Activated T-cell treated with anti-CD3 and anti-CD28 coated beads, Interleukin-2, amount 50 U/mL, for 4 hours (primary cell): ENCODE measurements around the gene EPHB1. TPM values are rescaled to one million over a fixed set of nuclear protein-coding genes. Genes with fewer than 3 reads are reported as not detected.
"Not testable (repeated sequence)": the region's sequence is repeated elsewhere in the genome, so short reads cannot be mapped to it uniquely, and the experiment has no call there.

Source experiments
- ATAC-seq, 2 donors: fragments of 200-7000 bp; cut with Tn5 transposase; one replicate each; pipeline ENCODE4 v1.10.0; 2021
- DNase-seq: peaks from one replicate; pipeline ENCODE4 v3.0.0-alpha.2; 2020
- H3K27me3 Mint-ChIP-seq: one replicate; pipeline ENCODE4 v1.8.0; 2021; ENCODE audit warnings: low read depth, mixed read lengths
- H3K36me3 Mint-ChIP-seq: one replicate; pipeline ENCODE4 v1.8.0; 2022; ENCODE audit warnings: mixed read lengths; ENCODE audit not compliant: insufficient read depth
- H3K4me1 Mint-ChIP-seq: one replicate; pipeline ENCODE4 v1.8.0; 2021; ENCODE audit warnings: low read depth, mixed read lengths
- H3K4me3 Mint-ChIP-seq: one replicate; pipeline ENCODE4 v1.8.0; 2021; ENCODE audit warnings: mild to moderate bottlenecking, moderate library complexity, mixed read lengths
- H3K9me3 Mint-ChIP-seq: one replicate; pipeline ENCODE4 v1.8.0; 2021; ENCODE audit warnings: mixed read lengths
- total RNA-seq, 3 donors: library from RNA; stranded (reverse); gene quantifications; one replicate each; pipeline ENCODE4 v1.2.1, GENCODE V29; 2021

EPHB1 gene
- total RNA-seq, 3 donors from 2014 or later, result 0.50 to 0.71 (median 0.68) TPM

DNA sequence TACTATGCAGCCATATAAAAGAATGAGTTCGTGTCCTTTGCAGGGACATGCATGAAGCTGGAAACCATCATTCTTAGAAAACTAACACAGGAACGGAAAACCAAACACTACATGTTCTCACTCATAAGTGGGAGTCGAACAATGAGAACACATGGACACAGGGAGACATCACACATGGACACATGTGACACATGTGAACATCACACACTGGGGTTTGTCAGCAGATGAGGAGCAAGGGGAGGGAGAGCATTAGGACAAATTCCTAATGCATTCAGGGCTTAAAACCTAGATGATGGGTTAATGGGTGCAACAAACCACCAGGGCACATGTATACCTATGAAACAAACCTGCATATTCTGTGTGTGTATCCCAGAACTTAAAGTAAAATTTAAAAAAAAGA is 408.0 kb downstream of the EPHB1 start:
- ATAC-seq (no peak), DNase-seq (no peak)
- no peaks in the 10 kb centered on the region for H3K4me1 Mint-ChIP-seq
- H3K9me3 Mint-ChIP-seq, result no peaks in the 10 kb centered on the region
- peaks cover 3% of the 10 kb centered on the region for H3K27me3 Mint-ChIP-seq
- H3K36me3 Mint-ChIP-seq, result no peaks in the 10 kb centered on the region
- no peak overlapping the region for H3K4me3 Mint-ChIP-seq

DNA sequence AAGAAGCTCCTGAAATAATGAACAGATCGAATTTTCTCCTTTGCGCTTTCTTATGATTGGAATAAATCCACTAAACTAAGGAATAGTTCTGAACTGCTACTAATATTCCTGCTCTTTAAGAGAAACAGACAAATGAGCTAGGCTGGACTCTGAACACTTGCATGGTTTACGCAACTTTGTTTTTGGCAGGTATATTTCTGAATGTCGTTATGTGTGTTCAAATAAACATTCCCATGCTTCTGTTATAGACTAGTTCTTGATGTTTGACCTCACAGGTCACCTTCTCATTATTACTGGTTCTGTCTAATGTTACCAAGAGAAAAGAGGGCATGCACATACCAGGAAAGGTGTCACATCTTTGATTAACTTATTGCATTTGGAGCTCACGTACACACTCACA is 418.2 kb downstream of the EPHB1 start:
- H3K9me3 Mint-ChIP-seq, result no peaks in the 10 kb centered on the region
- no peaks in the 10 kb centered on the region for H3K4me1 Mint-ChIP-seq
- H3K36me3 Mint-ChIP-seq, result no peaks in the 10 kb centered on the region
- ATAC-seq, result no peak
- no peak overlapping the region for H3K4me3 Mint-ChIP-seq
- no peak for DNase-seq
- H3K27me3 Mint-ChIP-seq, result no peaks in the 10 kb centered on the region

DNA sequence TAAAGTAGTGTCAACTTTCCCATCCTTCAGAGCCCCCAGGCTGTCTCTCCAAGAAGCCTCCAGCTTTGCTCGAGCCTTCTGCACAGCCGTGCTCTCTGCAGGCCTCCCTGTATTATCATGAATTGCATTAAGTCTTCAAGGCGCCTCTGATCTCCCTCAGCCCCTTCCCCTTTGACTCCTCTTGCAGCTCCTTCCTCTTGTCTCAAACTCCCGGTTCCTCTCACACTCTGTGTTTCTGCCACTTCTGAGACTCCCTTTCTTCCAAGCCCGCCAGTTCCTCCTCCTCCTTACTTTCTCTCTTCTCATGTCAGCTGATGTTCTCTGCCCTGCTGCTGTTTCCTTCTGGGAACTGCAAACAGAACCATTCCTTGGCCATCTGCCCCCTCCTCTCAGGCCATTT is 418.8 kb downstream of the EPHB1 start:
- ATAC-seq, result no peak
- no peak for DNase-seq
- Mint-ChIP-seq H3K4me3 (no peak overlapping the region), H3K36me3 (no peaks in the 10 kb centered on the region), H3K4me1 (no peaks in the 10 kb centered on the region), H3K9me3 (no peaks in the 10 kb centered on the region), H3K27me3 (no peaks in the 10 kb centered on the region)

GRCh38 chr3:135214400-135214799 is 419.3 kb downstream of the EPHB1 start:
- Mint-ChIP-seq H3K4me1 (no peaks in the 10 kb centered on the region), H3K27me3 (no peaks in the 10 kb centered on the region), H3K9me3 (no peaks in the 10 kb centered on the region), H3K4me3 (no peak overlapping the region), H3K36me3 (no peaks in the 10 kb centered on the region)
- no peak for ATAC-seq
- no peak for DNase-seq

DNA sequence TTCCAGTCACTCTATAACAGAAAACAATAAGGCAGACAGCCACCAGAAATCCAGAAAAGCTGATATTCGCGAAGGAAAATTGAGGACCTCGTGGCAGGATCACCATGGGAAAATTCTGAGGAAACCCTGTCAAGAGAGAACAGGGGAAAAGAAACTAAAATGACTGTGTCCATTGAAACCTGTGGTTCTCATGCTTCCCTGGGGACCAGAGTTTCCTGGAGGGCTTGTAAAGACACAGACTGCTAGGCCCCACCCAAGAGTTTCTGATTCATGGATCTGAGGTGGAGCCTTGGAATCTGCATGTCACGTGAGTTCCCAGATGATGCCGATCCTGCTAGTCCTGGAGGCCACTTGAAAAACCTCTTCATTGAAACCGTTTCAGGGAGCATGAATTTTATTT is 420.5 kb downstream of the EPHB1 start:
- DNase-seq (no peak), ATAC-seq (no peak)
- Mint-ChIP-seq H3K9me3 (no peaks in the 10 kb centered on the region), H3K4me3 (no peak overlapping the region), H3K36me3 (no peaks in the 10 kb centered on the region), H3K27me3 (no peaks in the 10 kb centered on the region), H3K4me1 (no peaks in the 10 kb centered on the region)

- no peaks in the 10 kb centered on the region for H3K27me3 Mint-ChIP-seq
- H3K4me3 Mint-ChIP-seq, result no peak overlapping the region
- no peak for DNase-seq
- H3K9me3 Mint-ChIP-seq, result no peaks in the 10 kb centered on the region
- no peak for ATAC-seq
- no peaks in the 10 kb centered on the region for H3K36me3 Mint-ChIP-seq
- H3K4me1 Mint-ChIP-seq, result no peaks in the 10 kb centered on the region
These were observed 421.6 kb downstream of the EPHB1 start for GRCh38 chr3:135216659-135217058.

DNA sequence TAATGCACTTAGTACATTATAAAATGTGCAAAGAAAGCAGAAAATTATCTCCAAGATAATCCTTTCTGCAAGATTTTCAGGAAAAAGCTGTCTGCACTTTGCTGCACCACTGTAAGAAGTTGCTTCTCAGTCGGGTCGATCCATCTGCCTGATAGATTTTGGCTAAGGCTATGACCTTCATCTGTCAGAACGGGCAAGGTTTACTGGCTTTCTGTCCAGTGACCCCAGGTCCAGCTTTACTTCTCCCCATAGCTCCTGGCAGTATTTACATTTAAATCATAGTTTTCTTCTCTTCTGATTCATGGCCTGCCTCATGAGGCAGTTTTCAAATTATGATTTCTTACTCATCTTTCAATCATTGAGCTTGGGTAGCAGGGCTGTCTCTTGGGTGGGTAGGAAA is 422.7 kb downstream of the EPHB1 start:
- Mint-ChIP-seq H3K9me3 (no peaks in the 10 kb centered on the region), H3K4me3 (no peak overlapping the region), H3K36me3 (no peaks in the 10 kb centered on the region), H3K27me3 (no peaks in the 10 kb centered on the region), H3K4me1 (no peaks in the 10 kb centered on the region)
- DNase-seq (no peak), ATAC-seq (no peak)

- no peaks in the 10 kb centered on the region for H3K36me3 Mint-ChIP-seq
- no peak for DNase-seq
- ATAC-seq, result no peak
- no peaks in the 10 kb centered on the region for H3K4me1 Mint-ChIP-seq
- H3K9me3 Mint-ChIP-seq, result no peaks in the 10 kb centered on the region
- H3K4me3 Mint-ChIP-seq, result no peak overlapping the region
- no peaks in the 10 kb centered on the region for H3K27me3 Mint-ChIP-seq
These were observed 423.2 kb downstream of the EPHB1 start for GRCh38 chr3:135218304-135218703.

DNA sequence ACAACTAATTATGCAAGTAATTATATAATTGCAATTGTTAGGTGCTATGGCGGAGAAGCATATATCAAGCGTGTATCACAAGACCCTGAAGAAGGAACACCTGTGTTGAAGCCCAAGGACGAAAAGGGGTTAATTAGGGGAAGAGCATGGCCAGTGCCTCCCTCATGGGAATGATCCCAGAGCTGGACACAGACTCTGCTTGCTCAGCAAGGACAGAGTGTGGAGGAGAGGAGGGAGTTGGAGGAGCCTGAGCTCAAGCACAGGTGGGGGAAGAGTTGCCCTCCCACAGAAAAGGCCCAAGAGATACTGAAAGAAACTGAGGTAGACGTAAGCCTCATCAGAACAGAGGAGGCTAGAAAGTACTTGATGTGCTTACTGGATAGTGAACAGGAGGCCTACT is 423.7 kb downstream of the EPHB1 start:
- no peak for ATAC-seq
- no peaks in the 10 kb centered on the region for H3K9me3 Mint-ChIP-seq
- no peak overlapping the region for H3K4me3 Mint-ChIP-seq
- H3K27me3 Mint-ChIP-seq, result no peaks in the 10 kb centered on the region
- H3K36me3 Mint-ChIP-seq, result no peaks in the 10 kb centered on the region
- no peaks in the 10 kb centered on the region for H3K4me1 Mint-ChIP-seq
- DNase-seq, result no peak

DNA sequence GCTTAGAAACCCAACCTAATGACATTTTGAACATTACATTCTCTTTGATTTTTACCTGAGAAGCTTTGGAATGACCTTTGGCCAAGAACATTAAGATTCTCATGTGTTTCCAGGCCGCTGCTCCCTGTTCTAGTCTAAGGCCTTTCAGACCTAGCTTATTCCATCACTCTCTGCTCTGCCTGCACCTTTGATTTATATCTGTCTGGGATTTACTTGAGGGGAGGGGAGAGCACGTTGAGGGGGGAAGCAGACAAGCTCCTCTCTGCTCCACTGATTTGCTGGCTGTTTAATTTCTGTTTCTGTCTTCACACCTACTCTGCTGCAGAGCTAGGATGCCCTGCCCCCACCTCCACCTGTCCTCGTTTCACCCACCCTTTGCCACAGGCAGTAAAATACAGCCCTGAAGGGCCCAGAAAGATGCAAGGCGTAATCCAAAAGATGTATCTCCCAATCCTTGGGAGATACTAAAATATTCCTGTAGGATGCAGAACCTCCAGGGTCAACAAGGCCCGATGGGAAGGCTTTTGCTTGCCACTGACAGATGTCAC is 429.8 kb downstream of the EPHB1 start:
- DNase-seq (no peak), ATAC-seq (no peak)
- H3K36me3 Mint-ChIP-seq, result no peaks in the 10 kb centered on the region
- no peaks in the 10 kb centered on the region for H3K27me3 Mint-ChIP-seq
- H3K9me3 Mint-ChIP-seq, result no peaks in the 10 kb centered on the region
- H3K4me1 Mint-ChIP-seq, result no peaks in the 10 kb centered on the region
- no peak overlapping the region for H3K4me3 Mint-ChIP-seq

- no peak for ATAC-seq
These were observed 431.0 kb downstream of the EPHB1 start for GRCh38 chr3:135226057-135226456.

DNA sequence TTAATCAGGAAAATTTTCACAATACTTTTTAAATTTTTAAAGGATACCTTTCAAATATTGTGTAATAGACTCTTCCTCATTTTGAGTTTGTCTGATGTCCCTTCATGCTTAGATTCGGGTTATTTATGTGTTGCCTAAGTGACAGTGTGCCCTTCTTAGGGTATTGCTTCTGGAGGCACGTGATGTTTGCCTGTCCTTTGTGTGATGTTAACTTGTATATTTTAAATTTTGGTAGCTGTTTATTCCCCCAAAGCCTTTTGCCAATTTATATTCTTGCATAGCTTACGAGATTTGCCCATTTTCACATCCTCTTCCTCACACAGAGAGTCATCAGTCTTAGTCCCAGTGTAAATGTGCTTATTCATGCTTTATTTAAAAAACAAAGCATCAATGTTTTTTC is 433.1 kb downstream of the EPHB1 start:
- Mint-ChIP-seq H3K27me3 (no peaks in the 10 kb centered on the region), H3K9me3 (no peaks in the 10 kb centered on the region), H3K4me3 (no peak overlapping the region), H3K36me3 (no peaks in the 10 kb centered on the region), H3K4me1 (no peaks in the 10 kb centered on the region)
- ATAC-seq, result no peak
- no peak for DNase-seq

More at GRCh38 chr3:135226057-135226456, 431.0 kb downstream of the EPHB1 start:
- DNase-seq, result no peak
- Mint-ChIP-seq H3K4me1 (no peaks in the 10 kb centered on the region), H3K9me3 (no peaks in the 10 kb centered on the region), H3K4me3 (no peak overlapping the region), H3K27me3 (no peaks in the 10 kb centered on the region), H3K36me3 (no peaks in the 10 kb centered on the region)

DNA sequence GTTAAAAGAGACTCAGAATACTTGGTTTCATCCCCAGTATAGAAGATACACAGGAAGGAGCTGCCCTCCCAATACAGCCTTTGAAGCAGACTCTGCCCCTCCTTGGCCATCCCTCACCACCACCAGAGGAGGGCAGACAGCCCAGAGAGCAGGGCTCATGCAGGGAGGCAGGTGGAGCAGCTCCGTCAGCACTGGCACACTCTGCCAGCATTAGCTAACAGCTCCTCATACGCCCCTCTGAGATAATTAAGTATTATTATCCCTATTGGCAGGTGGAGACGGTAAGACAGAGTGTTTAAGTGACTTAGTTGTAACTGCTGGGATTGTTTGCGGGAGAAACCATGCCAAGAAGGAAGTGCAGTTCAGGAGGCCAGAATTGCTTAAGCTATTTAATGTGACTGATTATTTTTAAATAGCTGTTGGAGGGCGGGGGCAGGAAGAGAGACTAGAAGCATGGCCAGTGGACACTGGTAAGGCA is 434.0 kb downstream of the EPHB1 start:
- no peak overlapping the region for H3K4me3 Mint-ChIP-seq
- ATAC-seq, result no peak
- no peaks in the 10 kb centered on the region for H3K27me3 Mint-ChIP-seq
- DNase-seq, result no peak
- H3K9me3 Mint-ChIP-seq, result no peaks in the 10 kb centered on the region
- H3K36me3 Mint-ChIP-seq, result no peaks in the 10 kb centered on the region
- no peaks in the 10 kb centered on the region for H3K4me1 Mint-ChIP-seq

- H3K36me3 Mint-ChIP-seq, result no peaks in the 10 kb centered on the region
- no peak for ATAC-seq
- no peak overlapping the region for H3K4me3 Mint-ChIP-seq
- H3K27me3 Mint-ChIP-seq, result no peaks in the 10 kb centered on the region
- H3K9me3 Mint-ChIP-seq, result no peaks in the 10 kb centered on the region
- no peaks in the 10 kb centered on the region for H3K4me1 Mint-ChIP-seq
- no peak for DNase-seq
These were observed 436.7 kb downstream of the EPHB1 start for GRCh38 chr3:135231737-135232136.

DNA sequence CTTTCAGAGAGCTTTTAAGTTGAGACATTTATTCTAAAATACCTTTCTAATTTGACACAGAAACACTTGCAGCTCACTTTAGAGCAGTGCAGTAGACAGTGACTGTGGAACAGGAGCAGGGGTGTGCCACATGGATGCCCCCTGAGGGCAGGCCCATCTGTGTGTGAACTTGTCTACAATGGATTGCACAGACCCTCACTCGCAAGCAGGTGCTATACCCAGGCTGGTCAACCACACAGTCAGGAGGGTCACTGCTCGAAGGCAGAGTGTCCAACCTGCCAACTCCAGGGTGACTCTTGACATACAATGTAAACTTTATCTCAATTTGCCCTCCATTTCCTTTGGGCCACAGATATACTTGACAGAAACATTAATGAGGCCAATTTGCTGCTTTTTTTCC is 437.2 kb downstream of the EPHB1 start:
- DNase-seq (no peak), ATAC-seq (no peak)
- Mint-ChIP-seq H3K27me3 (no peaks in the 10 kb centered on the region), H3K36me3 (no peaks in the 10 kb centered on the region), H3K4me1 (no peaks in the 10 kb centered on the region), H3K4me3 (no peak overlapping the region), H3K9me3 (no peaks in the 10 kb centered on the region)

DNA sequence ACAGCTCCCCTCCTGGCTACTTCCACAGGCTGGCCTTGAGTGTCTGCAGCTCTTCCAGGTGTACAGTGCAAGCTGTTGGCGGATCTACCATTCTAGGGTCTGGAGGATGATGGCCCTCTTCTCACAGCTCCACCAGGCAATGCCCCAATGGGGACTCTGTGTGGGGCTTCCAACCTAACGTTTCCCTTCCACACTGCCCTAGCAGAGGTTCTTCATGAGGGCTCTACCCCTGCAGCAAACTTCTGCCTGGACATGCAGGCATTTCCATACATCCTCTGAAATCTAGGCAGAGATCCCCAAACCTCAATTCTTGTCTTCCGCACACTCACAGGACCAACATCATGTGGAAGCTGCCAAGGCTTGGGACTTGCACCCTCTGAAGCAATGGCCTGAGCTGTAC is 438.4 kb downstream of the EPHB1 start:
- not testable (repeated sequence) for DNase-seq, H3K4me3 Mint-ChIP-seq

More for the DNA sequence above, 438.4 kb downstream of the EPHB1 start:
- ATAC-seq, H3K36me3 Mint-ChIP-seq, H3K4me1 Mint-ChIP-seq, H3K27me3 Mint-ChIP-seq, H3K9me3 Mint-ChIP-seq: not testable (repeated sequence)
